HepG2 (cell line): ENCODE results near the gene CDK11A.
"Not testable (repeated sequence)": the region's sequence is repeated elsewhere in the genome, so short reads cannot be mapped to it uniquely, and the experiment has no call there.

ENCODE experiments used
- CEBPB ChIP-seq: IDR thresholded peaks from 2 replicates; pipeline ENCODE4 v1.6.1; 2011; ENCODE audit warnings: low read depth, low read length, improper control_type of control experiment, borderline replicate concordance
- CTCF ChIP-seq: sonication (generic); formaldehyde crosslinking; IDR thresholded peaks from 2 replicates; pipeline ENCODE4 v1.5.0; 2020; ENCODE audit warnings: mild to moderate bottlenecking, missing genetic modification reagents, moderate library complexity
- DPF2 ChIP-seq: sonication (generic); formaldehyde crosslinking; IDR thresholded peaks from 2 replicates; pipeline ENCODE4 v1.4.0; 2020; ENCODE audit warnings: mild to moderate bottlenecking, low read depth, missing genetic modification reagents, borderline replicate concordance
- FOSL2 ChIP-seq: sonication (generic); formaldehyde crosslinking; IDR thresholded peaks from 2 replicates; pipeline ENCODE4 v1.4.0; 2020; ENCODE audit warnings: missing genetic modification reagents
- FOXM1 ChIP-seq: sonication (generic); formaldehyde crosslinking; IDR thresholded peaks from 2 replicates; pipeline ENCODE4 v1.5.0; 2020; ENCODE audit warnings: missing genetic modification reagents
- KAT2B ChIP-seq: fragments of 150-350 bp; IDR thresholded peaks from 2 replicates; pipeline ENCODE4 v1.6.1; 2014; ENCODE audit warnings: low read depth, low read length, borderline replicate concordance
- KAT7 ChIP-seq: IDR thresholded peaks from 2 replicates; pipeline ENCODE4 v1.6.1; 2018; ENCODE audit warnings: borderline replicate concordance, missing compliant biosample characterization
- KDM5B ChIP-seq: sonication (generic); formaldehyde crosslinking; IDR thresholded peaks from 2 replicates; pipeline ENCODE4 v1.4.0; 2020; ENCODE audit warnings: missing genetic modification reagents, mild to moderate bottlenecking, borderline replicate concordance
- MIXL1 ChIP-seq: IDR thresholded peaks from 2 replicates; pipeline ENCODE4 v1.6.1; 2016
- ZGPAT ChIP-seq: IDR thresholded peaks from 2 replicates; pipeline ENCODE4 v1.6.1; 2016; ENCODE audit warnings: mild to moderate bottlenecking
- ZNF251 ChIP-seq: sonication (generic); formaldehyde crosslinking; IDR thresholded peaks from 2 replicates; pipeline ENCODE4 v1.9.0; 2021; ENCODE audit warnings: mild to moderate bottlenecking, missing genetic modification reagents
- ZNF563 ChIP-seq: sonication (generic); formaldehyde crosslinking; IDR thresholded peaks from 2 replicates; pipeline ENCODE4 v1.8.0; 2022; ENCODE audit warnings: mild to moderate bottlenecking, moderate library complexity, missing genetic modification reagents
- ZNF598 ChIP-seq: sonication (generic); formaldehyde crosslinking; IDR thresholded peaks from 2 replicates; pipeline ENCODE4 v1.5.1; 2020; ENCODE audit warnings: mild to moderate bottlenecking, missing genetic modification reagents, borderline replicate concordance
- ZNF615 ChIP-seq: sonication (generic); formaldehyde crosslinking; IDR thresholded peaks from 2 replicates; pipeline ENCODE4 v1.5.0; 2020; ENCODE audit warnings: mild to moderate bottlenecking, missing genetic modification reagents, borderline replicate concordance

GRCh38 chr1:1691443-1691842 lies 32.7 kb downstream of the CDK11A start:
- TF ChIP-seq CTCF; ZGPAT (CRISPR knock-in tag); ZNF598 (CRISPR knock-in tag); KAT7 (CRISPR knock-in tag); KDM5B (CRISPR knock-in tag); ZNF251 (CRISPR knock-in tag); ZNF615 (CRISPR knock-in tag); FOXM1 (CRISPR knock-in tag); MIXL1 (CRISPR knock-in tag); FOSL2 (CRISPR knock-in tag); ZNF563 (CRISPR knock-in tag); DPF2 (CRISPR knock-in tag); CEBPB; KAT2B: not testable (repeated sequence)
